ENCODE measurements around the gene CYTL1. TPM values are rescaled to one million over a fixed set of nuclear protein-coding genes. Genes with fewer than 3 reads are reported as not detected.
A peak's percentile ranks its signal among the peaks of the same experiment; 100 is the strongest.
"Not testable (repeated sequence)": the region's sequence is repeated elsewhere in the genome, so short reads cannot be mapped to it uniquely, and the experiment has no call there.

CYTL1 gene
- total RNA-seq, 1 donor from 2014 or later = 154 TPM

GRCh38 chr4:5034206-5034605, 14.9 kb upstream of the CYTL1 start:
- DNase-seq (ENCODE audit: extremely low read depth, low read depth, low spot score) = no peak

GRCh38 chr4:5033281-5033841, 14.1 kb upstream of the CYTL1 start:
- DNase-seq (ENCODE audit: extremely low read depth, low read depth, low spot score) = peak; percentile 82

GRCh38 chr4:5032813-5033212, 13.6 kb upstream of the CYTL1 start:
- DNase-seq (ENCODE audit: extremely low read depth, low read depth, low spot score) = no peak

- no peak for DNase-seq (ENCODE audit: extremely low read depth, low read depth, low spot score)
These were observed 11.7 kb upstream of the CYTL1 start for GRCh38 chr4:5030927-5031326.

- DNase-seq (ENCODE audit: extremely low read depth, low read depth, low spot score) = peak; percentile 86
These were observed 11.0 kb upstream of the CYTL1 start for GRCh38 chr4:5030221-5030620.

- no peak for DNase-seq (ENCODE audit: extremely low read depth, low read depth, low spot score)
These were observed 10.2 kb upstream of the CYTL1 start for GRCh38 chr4:5029447-5029846.

- DNase-seq (ENCODE audit: extremely low read depth, low read depth, low spot score) = no peak
These were observed 9.2 kb upstream of the CYTL1 start for GRCh38 chr4:5028480-5028879.

GRCh38 chr4:5027346-5027745, 8.1 kb upstream of the CYTL1 start:
- no peak for DNase-seq (ENCODE audit: extremely low read depth, low read depth, low spot score)

- no peak for DNase-seq (ENCODE audit: extremely low read depth, low read depth, low spot score)
These were observed 7.1 kb upstream of the CYTL1 start for GRCh38 chr4:5026371-5026770.

GRCh38 chr4:5024673-5025072, 5.4 kb upstream of the CYTL1 start:
- DNase-seq (ENCODE audit: extremely low read depth, low read depth, low spot score) = no peak

GRCh38 chr4:5021546-5021945, 2.3 kb upstream of the CYTL1 start:
- DNase-seq (ENCODE audit: extremely low read depth, low read depth, low spot score) = no peak

GRCh38 chr4:5020341-5020740, 1.1 kb upstream of the CYTL1 start:
- no peak for DNase-seq (ENCODE audit: extremely low read depth, low read depth, low spot score)

- no peak for DNase-seq (ENCODE audit: extremely low read depth, low read depth, low spot score)
These were observed 538 bp upstream of the CYTL1 start for GRCh38 chr4:5019796-5020195.

- DNase-seq (ENCODE audit: extremely low read depth, low read depth, low spot score) = no peak
These were observed 655 bp downstream of the CYTL1 start for GRCh38 chr4:5018603-5019002.

- no peak for DNase-seq (ENCODE audit: extremely low read depth, low read depth, low spot score)
These were observed 1.2 kb downstream of the CYTL1 start for GRCh38 chr4:5018096-5018495.

GRCh38 chr4:5014007-5014682, 5.1 kb downstream of the CYTL1 start:
- DNase-seq (ENCODE audit: extremely low read depth, low read depth, low spot score) = no peak

GRCh38 chr4:5012958-5013357, 6.3 kb downstream of the CYTL1 start:
- DNase-seq (ENCODE audit: extremely low read depth, low read depth, low spot score) = no peak

GRCh38 chr4:5012244-5012898, 6.9 kb downstream of the CYTL1 start:
- no peak for DNase-seq (ENCODE audit: extremely low read depth, low read depth, low spot score)

- DNase-seq (ENCODE audit: extremely low read depth, low read depth, low spot score) = no peak
These were observed 8.3 kb downstream of the CYTL1 start for GRCh38 chr4:5010984-5011383.

- no peak for DNase-seq (ENCODE audit: extremely low read depth, low read depth, low spot score)
These were observed 9.5 kb downstream of the CYTL1 start for GRCh38 chr4:5009796-5010195.

GRCh38 chr4:5006932-5007331, 12.3 kb downstream of the CYTL1 start:
- DNase-seq (ENCODE audit: extremely low read depth, low read depth, low spot score) = not testable (repeated sequence)

- DNase-seq (ENCODE audit: extremely low read depth, low read depth, low spot score) = no peak
These were observed 14.8 kb downstream of the CYTL1 start for GRCh38 chr4:5004496-5004895.

Measured in glomerular endothelial cell (primary cell).